GM04503 (cell line): Measurements from ENCODE around the gene KANSL3.
"Not testable (repeated sequence)": the region's sequence is repeated elsewhere in the genome, so short reads cannot be mapped to it uniquely, and the experiment has no call there.

Source experiments
- DNase-seq: peaks from one replicate; pipeline ENCODE4 v3.0.0-alpha.2; 2012; ENCODE audit warnings: low read depth

Gene KANSL3

DNA sequence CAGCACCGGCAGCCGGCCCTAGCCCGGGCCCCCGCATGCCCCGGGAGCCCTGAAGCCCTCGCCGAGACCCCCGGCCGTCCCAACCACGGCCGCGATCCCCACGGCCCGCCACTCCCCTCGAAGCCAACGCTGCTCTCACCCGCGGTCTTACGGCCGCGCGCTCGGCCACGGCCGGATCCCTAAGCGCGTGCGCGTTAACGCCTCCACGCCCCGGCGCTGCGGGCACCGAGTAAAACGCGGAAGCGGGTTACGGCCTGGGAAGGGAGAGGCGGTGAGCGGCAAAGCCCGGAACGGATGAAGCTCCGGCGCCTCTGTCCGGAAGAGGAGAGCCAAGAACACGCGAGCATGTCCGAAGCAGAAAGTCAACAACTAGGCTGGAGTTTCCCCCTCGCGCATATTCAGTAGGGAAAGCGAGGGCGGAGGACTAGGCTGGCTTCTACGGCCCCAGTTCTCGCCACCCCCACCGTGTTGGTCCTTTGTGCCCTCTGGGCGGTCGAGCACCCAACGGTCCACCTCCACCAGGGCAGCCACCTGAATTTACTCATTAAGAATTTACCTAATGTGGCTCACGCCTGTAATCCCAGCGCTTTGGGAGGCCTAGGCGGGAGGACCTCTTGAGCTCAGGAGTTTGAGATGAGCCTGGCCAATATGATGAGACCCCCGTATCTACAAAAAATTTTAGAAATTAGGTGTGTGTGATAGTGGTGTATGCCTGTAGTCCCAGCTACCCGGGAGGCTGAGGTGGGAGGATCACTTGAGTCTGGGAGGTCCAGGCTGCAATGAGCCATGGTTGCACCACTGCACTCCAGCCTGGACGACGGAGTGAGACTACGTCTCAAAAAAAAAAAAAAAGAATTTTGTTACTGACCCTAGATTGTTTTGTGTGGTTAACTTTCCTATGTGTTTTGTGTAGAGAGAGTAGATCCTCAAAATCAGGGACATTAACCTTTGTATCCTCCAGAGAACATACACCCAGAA, at the start of gene KANSL3:
KANSL3 (minus strand) TSS at position 169 of the 978 bp plus-strand sequence. CDS start 1,177 bp downstream, outside the sequence.
- peak; percentile 69 for DNase-seq

DNA sequence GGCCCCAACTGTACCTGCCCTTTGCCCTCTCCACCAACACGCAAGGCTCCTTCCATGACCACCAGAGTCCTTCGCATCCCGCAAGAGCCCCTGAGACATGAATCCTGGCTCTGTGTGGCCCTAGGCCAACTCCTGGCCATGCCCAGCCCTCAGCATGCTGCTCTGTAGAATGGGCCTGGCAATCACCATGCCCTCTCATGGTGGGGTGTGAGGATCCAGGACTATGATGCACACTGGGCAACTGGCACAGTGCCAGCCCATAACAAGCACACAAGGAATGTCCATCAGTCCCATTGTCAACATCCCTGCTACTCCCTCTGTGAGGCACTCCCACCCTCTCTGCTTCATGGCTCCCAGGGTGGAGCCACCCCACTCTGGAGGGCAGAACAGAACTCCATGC, 49.2 kb upstream of the KANSL3 start:
- DNase-seq: no peak

DNA sequence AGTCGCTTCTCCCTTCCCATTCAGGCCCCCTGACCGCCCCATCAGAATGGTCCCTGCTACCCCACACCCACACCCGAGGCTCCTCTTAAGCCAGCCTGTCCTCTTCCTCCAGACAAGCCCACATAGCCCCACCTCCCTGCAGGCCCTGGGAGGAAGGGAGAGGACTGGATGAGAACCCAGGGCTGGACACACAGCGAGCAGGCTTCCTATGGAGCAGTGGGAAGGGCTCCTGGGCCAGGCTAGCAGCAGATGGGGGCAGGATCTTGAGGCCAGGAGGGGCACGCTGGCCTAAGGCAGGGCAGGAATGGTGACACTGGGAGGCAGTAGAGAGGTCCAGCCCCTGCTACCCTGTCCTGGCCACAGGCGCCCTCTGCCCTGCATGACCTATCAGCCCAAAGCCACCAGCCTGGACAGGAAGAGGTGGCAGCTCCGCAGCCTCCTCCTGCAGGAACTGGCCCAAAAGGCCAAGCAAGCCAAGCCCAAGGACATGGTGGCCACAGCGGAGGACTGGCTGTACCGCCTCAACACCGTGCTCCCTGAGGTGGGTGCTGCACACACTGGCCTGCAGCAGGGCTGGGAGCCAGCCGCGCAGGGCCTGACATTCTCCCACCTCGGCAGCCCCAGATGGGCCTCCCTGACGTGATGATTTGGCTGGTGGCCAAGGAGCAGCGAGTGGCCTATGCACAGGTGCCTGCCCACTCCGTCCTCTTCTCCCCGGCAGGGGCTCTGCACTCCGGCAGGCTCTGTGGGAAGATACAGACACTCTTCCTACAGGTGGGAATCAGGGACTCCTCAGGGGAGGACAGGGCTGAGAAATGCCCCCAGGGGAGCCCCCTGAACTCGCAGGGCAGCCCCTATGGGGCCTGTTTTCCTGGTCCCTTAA, 47.7 kb upstream of the KANSL3 start:
- DNase-seq: no peak

DNA sequence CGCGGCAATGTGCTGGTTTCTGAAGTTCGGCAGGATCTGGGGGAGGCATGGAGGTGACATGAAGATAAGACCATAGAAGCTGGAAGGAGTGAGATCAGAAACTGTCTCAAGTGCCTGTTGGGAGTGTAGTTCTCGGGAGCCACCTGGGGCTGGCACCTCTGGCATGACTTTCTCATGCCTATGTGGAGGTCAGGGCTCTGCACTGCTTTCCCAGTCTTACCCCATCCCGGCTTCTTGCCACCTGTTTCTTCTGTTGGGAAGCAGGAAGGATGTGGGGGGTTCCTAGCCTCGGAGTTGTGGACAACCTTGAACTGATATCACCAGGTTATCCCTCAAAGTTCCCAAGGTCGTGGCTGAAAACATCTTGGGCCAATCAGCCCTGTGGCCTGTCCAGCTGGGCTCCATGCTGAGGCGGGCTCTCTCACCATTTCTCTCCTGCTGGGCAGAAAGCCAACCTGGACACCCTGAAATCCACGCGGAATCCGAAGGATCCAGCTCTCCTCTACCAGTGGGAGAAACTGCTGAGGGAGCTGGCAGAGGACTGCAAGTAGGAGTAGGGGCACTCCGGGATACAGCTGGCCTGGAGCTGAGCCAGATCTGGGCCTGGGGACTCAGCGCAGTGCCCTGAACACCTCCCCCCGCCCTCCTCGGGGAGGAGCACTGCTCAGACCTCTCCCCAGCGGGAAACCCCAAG, 46.9 kb upstream of the KANSL3 start:
- DNase-seq: no peak

DNA sequence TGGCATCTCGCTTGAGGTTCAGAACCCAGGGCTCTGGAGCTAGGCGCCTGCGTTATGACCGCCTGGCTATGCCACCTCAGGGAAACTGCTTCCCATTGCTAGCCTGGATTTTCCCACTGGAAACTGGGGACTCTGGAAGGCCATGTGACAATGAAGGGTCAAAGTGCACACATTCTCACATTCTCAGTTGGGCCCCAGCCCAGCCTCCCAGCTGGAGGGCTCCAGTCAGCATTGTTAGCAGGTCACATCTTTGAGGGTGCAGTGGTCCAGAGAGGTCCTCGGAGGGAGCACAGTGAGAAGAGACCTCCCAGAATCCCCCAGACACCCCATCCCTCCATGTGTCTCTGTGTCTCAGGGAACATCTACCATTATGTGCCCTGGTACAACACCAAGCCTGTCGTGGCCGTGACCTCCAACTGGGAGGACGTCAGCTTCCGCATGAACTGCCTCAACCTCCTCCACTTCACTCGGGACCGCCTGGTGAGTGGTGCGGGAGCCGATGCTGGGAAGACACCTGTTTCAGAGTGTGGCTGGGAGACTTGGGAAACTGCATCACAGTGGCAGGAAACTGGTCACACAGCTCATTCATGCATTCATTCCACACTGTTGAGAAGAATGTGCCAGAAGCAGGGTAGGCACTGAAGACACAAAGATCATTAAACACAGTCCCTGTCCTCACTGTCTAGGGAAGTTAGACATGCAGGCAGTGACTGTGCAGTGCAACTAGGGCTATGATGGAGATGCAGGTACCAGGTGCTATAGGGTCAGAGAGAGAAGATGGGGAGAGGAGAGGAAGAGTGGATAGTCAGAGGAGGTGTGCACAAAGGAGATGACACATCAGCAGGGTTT, 46.1 kb upstream of the KANSL3 start:
- no peak for DNase-seq

DNA sequence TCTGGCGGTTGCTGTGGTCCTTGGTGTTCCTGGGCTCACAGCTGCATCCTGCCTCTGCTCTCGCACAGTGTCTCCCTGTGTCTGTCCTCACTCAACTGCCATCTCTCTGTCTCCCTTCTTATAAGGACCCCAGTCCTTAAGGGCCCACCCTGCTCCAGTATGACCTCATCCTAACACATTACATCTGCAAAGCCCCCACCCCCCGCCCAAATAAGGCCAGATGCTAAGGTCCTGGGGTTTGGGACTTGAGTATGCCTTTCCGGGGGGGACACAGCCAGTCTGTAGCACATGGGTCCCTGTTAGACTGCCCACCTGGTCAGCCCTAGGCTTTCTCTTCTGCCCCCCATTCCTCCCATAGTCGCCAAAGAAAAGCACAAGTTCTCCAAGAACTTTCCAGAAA, 45.2 kb upstream of the KANSL3 start:
- no peak for DNase-seq

DNA sequence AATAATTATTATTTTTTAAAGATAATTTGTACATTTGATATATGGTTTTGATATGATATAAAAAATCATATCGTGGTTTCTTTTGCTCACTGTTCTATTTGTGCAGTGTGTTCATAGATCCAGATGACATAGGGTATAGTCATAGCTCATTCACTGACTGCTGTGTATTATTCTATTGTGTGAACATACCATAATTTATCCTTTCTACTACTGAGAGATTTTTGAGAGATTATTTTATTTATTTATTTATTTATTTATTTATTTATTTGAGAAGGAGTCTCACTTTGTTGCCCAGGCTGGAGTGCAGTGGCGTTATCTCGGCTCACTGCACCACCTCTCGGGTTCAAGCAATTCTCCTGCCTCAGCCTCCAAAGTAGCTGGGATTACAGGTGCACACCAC, 43.4 kb upstream of the KANSL3 start:
- no peak for DNase-seq

DNA sequence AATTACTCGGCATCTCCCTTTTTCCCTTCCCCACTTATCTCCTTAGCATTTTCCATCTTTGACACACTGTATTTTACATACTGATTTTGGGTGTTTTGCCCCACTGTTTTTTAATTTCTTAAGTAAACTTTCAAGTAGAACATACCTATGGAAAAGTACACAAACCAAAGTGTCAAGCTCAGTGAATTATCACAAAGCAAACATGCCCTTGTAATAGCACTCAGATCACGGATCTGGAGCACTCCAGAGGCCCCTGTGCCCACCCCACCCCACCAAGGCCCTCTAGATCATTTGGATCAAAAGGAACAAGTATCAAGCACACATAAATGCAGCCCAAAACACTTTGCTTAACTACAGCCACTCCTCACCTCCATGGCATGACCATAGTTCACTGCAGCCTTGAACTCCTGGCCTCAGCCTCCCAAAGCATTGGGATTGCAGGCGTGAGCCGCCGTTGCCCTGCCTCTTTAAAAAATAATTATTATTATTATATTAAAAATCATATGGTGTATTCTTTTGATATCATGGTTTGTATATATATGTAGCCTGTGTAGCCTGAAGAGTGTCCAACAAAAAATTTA, 42.5 kb upstream of the KANSL3 start:
- no peak for DNase-seq

DNA sequence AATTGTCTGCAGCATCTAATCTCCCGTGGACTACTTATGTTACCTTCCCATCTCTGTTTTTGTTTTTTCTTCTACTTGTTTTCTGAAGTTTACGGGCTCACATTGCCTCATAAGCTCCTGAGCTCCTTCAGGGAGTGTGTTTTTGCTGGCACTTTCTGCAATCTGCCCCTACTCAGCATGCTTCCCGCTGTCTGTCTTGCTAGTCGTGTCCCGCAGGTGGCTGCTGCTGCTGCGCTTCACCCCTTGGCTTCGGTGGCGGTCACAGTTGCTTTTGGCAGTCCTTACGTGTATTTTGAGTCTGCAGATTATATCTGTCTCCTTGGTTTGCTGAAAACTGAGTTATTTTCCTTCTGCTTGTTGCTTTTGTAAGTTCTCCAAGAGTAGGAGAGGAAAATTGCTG, 41.7 kb upstream of the KANSL3 start:
- DNase-seq: no peak

DNA sequence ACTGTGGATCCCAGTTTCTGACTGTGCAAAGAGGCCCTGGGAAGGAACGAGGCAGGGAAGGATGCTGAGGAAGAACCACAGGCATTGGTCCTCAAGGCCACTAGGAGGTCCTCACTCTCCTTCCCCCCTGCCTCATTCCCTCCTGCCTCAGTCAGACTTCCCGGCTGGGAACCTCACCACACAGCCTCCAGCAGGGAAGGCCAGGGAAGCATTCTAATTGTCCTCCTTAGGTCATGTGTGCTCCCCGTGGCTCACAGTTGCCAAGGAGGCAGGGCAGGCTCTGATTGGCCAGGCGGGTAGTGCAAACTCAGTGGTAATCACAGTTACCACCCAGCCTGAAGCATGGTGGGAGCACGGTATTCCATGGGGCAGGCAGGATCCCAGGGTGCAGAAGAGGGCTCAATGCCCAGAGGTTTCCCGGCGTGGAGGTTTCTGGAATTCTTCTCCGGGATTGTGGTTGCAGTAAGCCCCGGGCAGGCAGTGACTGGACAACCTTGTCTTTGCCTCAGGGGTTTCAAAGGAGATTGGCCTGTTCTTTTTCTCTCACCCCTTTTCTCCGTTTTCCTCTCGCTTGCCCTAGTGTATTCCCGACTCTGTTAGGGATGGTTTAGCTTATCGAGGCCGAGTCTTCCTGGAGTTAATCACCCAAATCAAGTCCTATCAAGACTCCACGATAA, 31.6 kb upstream of the KANSL3 start:
- no peak for DNase-seq

DNA sequence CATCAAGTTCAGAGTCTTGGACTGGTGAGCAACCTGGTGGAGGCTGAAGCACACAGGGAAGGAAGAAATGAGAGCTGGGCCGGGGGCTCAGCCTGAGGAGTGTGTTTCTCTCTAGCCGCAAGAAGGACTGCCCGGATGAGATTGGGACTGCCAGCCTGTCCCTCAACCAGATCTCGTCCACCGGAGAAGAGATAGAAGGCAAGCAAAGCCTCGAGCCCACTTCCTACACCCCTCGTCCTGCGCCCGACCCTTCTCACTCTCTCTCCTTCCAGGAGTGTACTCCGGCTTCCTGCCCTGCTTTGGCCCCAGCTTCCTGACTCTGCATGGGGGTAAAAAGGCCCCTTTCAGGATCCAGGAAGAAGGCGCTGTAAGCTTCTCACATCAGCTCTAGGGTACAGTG, 30.7 kb upstream of the KANSL3 start:
- no peak for DNase-seq

DNA sequence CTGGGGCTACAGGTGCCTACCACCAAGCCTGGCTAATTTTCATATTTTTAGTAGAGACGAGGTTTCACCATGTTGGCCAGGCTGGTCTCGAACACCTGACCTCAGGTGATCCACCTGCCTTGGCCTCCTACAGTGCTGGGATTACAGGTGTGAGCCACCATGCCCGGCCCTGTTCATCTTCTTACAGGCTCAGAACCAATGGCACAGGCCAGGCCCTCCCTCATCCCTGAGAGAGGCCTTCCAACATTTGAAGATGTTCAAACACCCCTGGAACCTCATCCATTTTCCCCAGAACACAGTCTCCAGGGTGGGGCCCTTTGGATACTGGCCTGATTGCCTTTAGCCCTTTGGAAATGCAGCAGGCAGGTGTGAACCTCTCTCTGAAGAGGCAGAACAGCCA, 27.6 kb upstream of the KANSL3 start:
- DNase-seq: not testable (repeated sequence)

DNA sequence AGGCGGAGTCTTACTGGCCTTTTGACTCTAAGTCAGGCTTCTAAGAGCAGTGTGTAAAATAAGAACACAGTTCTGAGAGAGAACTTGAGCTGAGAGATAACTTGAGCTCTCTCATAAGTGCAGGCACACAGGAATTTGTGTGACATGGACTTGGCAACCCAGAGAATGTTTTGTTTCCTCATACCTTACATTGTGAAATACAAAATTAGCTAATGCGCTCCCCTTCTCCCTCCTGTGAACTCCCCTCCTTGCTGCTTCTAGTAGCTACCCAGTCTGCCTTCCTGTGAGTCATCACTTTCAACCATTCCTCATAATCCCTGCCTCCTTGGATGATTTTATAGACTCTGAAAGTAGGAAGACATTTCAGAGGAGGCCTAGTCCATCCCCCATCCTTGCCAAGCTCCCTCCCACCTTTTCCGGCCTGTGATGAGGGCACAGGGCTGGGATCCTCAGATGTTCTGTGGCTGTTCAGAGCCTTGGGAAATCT, 27.0 kb upstream of the KANSL3 start:
- DNase-seq: peak; percentile 100

DNA sequence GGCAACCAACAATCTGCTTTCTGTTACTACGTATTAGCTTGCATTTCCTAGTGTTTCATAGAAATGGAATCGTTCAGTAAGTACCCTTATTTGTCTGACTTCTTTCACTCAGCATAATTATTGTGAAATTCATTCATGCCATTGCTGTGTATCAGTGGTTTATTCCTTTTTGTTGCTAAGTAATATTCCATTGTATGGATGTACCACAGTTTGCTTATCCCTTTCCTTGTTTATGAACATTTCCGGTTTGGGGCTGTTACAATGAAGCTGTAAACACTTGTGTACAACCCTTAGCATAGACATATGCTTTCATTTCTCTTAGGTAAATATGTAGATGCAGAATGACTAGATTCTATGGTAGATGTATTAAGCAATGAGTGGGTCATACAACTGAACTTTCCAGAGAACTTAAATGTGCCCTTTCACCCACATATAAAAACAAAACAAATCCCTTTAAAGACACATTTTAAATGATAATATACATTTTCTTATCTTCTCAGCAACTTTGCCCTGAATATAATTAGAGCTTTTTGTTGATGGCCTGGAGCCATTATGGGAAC, 26.3 kb upstream of the KANSL3 start:
- no peak for DNase-seq

DNA sequence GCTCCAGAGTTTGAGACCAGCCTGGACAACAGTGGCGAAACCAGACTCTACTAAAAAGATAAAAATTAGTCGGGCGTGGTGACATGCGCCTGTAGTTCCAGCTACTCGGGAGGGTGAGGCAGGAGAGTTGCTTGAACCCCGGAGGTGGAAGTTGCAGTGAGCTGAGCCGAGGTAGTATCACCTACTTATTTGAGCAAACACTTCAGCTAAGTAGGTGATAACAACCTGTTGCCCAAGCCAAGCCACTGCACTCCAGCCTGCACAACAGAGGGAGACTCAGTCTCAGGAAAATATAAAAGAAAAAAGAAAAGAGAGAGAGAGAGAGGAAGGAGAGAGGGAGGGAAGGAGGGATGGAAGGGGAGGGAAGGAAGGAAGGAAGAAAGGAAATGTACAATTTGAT, 25.7 kb upstream of the KANSL3 start:
- no peak for DNase-seq

DNA sequence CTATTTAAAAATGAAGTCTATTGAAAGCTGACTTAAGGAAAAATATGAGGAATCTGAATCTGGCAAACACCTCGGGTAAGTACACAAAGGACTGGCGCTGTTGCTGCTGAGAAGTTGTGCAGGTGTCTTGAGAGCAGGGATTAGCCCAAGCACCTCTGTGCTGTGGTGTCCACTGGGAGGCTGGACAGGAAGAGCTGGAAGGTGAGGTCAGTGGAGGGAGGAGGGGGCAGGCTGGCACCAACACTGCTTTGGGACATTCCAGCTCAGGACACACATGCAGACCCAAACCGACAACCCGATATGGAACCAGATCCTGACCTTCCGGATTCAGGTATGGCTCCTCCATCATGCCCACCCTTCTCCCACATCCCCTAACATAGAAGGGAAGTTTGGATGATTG, 25.1 kb upstream of the KANSL3 start:
- no peak for DNase-seq

DNA sequence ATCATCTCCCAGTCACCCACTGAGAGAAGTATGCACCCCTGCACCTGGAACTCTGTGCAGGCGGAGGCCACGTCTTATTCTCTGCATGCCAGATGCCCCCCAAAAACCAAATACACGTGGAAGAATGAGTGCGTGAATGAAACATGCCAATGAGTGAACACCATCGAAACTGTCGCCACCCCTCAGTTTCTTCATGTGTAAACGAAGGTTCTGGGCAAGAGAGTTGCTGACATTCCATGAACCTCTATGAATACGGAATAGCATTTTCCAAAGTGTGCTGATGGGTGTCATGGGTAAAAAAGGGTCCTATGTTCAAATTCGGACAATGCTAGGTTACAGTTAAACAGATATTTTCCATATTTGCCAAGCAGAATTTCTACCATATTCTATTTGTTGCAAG, 24.2 kb upstream of the KANSL3 start:
- no peak for DNase-seq

DNA sequence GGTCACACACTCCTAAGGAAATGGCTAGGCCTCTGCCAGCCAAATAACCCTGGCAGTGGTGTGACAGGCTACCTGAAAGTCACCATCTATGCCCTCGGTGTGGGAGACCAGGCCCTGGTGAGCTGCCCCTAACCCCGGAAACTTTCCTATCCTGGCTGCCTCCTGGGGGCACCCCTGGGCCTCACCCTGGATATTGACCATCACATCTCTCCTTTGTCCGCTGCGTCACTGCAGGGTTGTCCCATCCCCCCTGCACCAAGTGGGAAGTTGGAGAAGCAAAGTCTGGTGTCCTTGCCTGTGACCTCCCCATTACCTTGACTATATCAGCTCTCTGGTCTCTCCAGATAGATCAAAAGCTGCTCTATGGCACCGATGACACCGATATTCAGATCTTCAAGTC, 23.2 kb upstream of the KANSL3 start:
- no peak for DNase-seq

DNA sequence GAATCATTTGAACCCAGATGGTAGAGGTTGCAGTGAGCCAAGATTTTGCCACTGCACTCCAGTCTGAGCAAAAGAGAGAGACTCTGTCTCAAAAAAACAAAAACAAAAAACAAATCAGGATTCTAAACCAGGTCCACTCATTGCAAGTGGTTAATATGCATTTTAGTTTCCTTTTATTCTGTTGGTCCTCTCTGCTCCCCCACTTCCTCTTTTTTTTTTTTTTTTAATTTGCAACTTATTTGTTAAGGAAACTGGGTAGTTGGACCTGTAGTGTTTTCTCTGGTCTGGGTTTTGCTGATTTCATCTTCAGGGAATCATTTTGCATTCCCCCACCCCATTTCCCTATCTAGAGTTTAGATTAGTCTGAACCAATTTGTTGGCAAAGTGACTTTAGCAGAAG, 18.4 kb upstream of the KANSL3 start:
- no peak for DNase-seq

DNA sequence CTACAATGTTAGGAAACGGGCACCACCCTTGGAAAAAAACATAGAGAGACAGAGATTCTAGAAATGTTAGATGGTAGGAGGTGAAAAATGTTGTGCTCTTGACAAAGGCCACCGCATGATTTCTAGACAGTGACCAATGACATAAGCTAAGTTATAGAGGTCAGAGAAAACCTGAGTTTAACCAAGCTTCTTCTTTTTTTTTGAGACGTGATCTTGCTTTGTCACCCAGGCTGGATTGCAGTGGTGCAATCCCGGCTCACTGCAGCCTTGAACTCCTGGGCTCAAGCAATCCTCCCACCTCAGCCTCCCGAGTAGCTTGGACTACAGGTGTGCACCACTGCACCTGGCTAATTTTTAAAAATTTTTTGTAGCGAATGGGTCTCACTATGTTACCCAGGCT, 17.4 kb upstream of the KANSL3 start:
- no peak for DNase-seq
